HuH-7 (cell line): ENCODE results near the gene TREH.

Experiments
- DNase-seq: peaks from one replicate; pipeline ENCODE4 v3.0.0; 2011; ENCODE audit warnings: low spot score

TREH gene

GRCh38 chr11:118646393-118646792 lies 33.1 kb downstream of the TREH start:
- DNase-seq: no peak

GRCh38 chr11:118645066-118645715 lies 34.3 kb downstream of the TREH start:
- no peak for DNase-seq

GRCh38 chr11:118644496-118644895 lies 35.0 kb downstream of the TREH start:
- DNase-seq: no peak

GRCh38 chr11:118643995-118644345 lies 35.5 kb downstream of the TREH start:
- DNase-seq: no peak

- no peak for DNase-seq
These were observed 36.1 kb downstream of the TREH start for GRCh38 chr11:118643142-118643994.

- DNase-seq: no peak
These were observed 37.9 kb downstream of the TREH start for GRCh38 chr11:118641397-118642019.

GRCh38 chr11:118640332-118641154 lies 38.9 kb downstream of the TREH start:
- no peak for DNase-seq

- no peak for DNase-seq
These were observed 39.6 kb downstream of the TREH start for GRCh38 chr11:118639899-118640298.

GRCh38 chr11:118638726-118639125 lies 40.7 kb downstream of the TREH start:
- DNase-seq: no peak

GRCh38 chr11:118636569-118637290 lies 42.7 kb downstream of the TREH start:
- no peak for DNase-seq

- DNase-seq: no peak
These were observed 43.8 kb downstream of the TREH start for GRCh38 chr11:118635642-118636041.

- no peak for DNase-seq
These were observed 44.2 kb downstream of the TREH start for GRCh38 chr11:118635237-118635591.

GRCh38 chr11:118634431-118635236 lies 44.8 kb downstream of the TREH start:
- no peak for DNase-seq

- no peak for DNase-seq
These were observed 45.5 kb downstream of the TREH start for GRCh38 chr11:118633979-118634378.

- no peak for DNase-seq
These were observed 46.1 kb downstream of the TREH start for GRCh38 chr11:118633319-118633690.

GRCh38 chr11:118632577-118633318 lies 46.7 kb downstream of the TREH start:
- no peak for DNase-seq

- no peak for DNase-seq
These were observed 48.1 kb downstream of the TREH start for GRCh38 chr11:118631142-118631909.

- no peak for DNase-seq
These were observed 49.4 kb downstream of the TREH start for GRCh38 chr11:118629761-118630661.
